ENCODE results near the gene RPUSD2.

- TF ChIP-seq, protein P1, sequence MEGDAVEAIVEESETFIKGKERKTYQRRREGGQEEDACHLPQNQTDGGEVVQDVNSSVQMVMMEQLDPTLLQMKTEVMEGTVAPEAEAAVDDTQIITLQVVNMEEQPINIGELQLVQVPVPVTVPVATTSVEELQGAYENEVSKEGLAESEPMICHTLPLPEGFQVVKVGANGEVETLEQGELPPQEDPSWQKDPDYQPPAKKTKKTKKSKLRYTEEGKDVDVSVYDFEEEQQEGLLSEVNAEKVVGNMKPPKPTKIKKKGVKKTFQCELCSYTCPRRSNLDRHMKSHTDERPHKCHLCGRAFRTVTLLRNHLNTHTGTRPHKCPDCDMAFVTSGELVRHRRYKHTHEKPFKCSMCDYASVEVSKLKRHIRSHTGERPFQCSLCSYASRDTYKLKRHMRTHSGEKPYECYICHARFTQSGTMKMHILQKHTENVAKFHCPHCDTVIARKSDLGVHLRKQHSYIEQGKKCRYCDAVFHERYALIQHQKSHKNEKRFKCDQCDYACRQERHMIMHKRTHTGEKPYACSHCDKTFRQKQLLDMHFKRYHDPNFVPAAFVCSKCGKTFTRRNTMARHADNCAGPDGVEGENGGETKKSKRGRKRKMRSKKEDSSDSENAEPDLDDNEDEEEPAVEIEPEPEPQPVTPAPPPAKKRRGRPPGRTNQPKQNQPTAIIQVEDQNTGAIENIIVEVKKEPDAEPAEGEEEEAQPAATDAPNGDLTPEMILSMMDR (IDR thresholded peaks at IDR 0.05): no peak
- TF ChIP-seq ZFX (IDR thresholded peaks at IDR 0.05; ENCODE audit: borderline replicate concordance): no peak
Measured at GRCh38 chr15:40578892-40579291, 9.8 kb downstream of the RPUSD2 start.
